Anterior cingulate cortex (tissue), 58 donors: ENCODE results near the gene HS1BP3.

Experiments
- DNase-seq, 58 donors: peaks; one replicate each; lab custom pipeline; 2025; lab: John Stamatoyannopoulos, UW

The HS1BP3 gene

GRCh38 chr2:20620696-20621365 lies 30.1 kb downstream of the HS1BP3 start:
- DNase-seq = no peak

DNA sequence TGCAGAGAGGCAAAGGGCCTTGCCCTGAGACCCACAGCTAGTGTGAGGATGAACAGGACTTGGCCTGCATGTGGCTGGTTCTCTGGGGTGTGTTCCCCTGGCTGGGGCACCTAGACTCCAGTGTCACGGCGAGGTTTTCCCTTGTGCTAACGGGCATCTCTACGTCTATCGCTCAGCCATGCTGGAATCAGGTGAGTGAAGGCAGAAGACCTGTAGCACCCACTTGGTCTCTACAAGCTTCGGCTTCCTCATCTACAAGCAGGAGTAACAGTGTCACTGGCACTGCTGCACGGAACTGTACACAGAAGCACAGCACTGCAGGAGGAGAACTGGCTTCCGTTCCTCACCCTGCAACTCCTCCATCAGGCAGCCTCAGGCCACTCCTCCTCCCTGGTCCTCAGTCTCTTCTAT lies 30.6 kb downstream of the HS1BP3 start:
- peak in 1 of 58 donors; percentile 25 for DNase-seq

DNA sequence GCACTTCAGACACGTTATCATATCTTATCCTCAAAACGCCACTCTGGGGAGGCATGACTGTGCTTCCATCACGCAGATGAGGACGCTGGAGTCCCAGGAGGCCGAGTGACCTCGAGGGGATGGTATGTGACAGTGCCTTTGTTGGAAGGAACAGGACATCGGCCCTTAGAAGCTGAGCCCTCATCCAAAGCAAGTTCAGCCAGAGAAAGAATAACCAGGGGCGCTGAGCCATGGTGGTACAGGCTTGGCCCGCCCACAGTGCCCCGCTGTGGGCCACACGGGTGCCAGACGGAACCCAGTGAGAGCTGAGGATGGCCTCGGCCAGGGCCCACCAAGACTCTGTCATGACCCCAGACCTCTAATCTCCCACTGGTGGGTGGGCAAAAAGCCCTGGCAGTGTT lies 31.3 kb downstream of the HS1BP3 start:
- DNase-seq = no peak

- no peak for DNase-seq
These were observed 31.9 kb downstream of the HS1BP3 start for GRCh38 chr2:20618886-20619521.

DNA sequence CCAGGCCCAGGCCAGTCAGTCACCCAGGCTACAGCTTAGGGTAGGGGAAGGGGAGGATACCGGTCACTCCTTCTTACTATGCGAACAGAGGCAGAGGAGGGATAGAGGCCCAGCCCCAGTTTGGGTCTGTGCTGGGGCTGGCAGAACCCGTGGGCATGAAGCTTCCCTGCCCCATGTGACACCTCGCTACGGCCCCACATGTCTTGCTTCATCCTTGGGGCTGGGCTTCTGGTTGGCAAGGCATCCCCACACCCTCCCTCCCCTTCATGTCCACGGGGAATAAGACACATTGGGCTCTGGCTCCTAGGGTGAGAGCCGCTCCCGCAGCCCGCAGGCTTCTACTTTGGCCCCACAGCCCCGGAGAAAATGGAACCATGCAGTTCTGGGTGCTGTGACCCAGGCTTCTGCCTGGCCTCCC lies 32.4 kb downstream of the HS1BP3 start:
- peak in 2 of 58 donors; percentile 36 to 69 for DNase-seq

GRCh38 chr2:20617892-20618467 lies 32.9 kb downstream of the HS1BP3 start:
- DNase-seq = peak; percentile 32 to 98 (median 90)

GRCh38 chr2:20617081-20617575 lies 33.8 kb downstream of the HS1BP3 start:
- DNase-seq = peak in 7 of 58 donors; percentile 29 to 38 (median 32)

- DNase-seq = no peak
These were observed 34.5 kb downstream of the HS1BP3 start for GRCh38 chr2:20616341-20616871.

DNA sequence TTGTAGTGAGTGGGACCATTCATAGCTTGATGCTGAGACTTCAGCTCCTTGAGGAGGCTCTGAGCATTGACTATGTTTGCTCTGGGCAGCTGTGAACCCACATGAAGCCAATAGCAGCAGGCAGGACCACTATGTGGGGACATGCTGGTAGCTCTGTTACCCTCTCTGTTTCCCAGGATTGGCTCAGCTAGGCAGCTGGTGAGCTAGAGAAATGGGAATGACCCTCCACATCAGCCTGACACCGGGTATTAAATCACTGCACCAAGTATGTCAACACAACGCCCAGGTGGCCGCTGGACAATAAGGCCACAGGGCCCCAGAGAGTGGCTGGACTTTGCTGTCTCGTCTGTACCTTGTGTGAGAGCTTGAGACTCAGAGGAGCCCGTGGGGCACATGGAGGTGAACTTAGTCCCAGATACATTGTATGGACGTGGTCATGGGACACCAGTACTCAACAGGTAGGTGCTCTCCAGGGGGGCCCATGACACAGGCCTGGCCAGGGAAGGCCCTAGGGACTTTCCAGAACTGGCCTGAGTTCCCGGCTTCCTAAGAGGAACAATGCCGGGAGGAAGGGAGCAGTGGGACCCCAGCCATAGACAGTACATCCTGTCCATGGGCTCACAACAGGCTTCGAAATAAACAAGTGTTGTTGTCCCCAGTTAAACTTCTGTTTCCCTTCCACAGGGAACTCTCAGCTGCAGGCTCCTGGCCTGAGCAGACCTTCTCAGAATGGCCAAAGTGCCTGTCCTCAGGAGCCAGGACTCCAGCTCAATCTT lies 35.2 kb downstream of the HS1BP3 start:
- DNase-seq = peak in 8 of 58 donors; percentile 9 to 57 (median 38)

DNA sequence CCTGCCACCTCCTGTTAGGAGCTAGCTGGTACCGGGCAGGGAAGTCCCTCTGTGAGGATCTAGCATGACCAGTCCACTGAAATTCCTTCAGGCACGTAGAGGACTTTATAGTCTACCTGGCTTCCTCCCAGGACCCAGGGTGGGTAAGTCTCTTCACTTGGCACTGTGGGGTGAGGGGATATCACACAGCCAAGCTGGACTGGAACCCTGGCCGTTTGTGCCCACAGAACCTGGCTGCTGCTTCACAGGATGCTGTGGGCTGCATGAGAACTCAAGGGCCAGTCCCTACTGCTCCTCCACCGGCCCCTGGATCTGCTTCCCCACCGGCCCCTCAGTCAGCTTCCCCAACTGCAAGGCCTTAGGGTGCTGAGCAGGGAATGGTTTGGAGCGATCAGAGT lies 35.8 kb downstream of the HS1BP3 start:
- DNase-seq = no peak

DNA sequence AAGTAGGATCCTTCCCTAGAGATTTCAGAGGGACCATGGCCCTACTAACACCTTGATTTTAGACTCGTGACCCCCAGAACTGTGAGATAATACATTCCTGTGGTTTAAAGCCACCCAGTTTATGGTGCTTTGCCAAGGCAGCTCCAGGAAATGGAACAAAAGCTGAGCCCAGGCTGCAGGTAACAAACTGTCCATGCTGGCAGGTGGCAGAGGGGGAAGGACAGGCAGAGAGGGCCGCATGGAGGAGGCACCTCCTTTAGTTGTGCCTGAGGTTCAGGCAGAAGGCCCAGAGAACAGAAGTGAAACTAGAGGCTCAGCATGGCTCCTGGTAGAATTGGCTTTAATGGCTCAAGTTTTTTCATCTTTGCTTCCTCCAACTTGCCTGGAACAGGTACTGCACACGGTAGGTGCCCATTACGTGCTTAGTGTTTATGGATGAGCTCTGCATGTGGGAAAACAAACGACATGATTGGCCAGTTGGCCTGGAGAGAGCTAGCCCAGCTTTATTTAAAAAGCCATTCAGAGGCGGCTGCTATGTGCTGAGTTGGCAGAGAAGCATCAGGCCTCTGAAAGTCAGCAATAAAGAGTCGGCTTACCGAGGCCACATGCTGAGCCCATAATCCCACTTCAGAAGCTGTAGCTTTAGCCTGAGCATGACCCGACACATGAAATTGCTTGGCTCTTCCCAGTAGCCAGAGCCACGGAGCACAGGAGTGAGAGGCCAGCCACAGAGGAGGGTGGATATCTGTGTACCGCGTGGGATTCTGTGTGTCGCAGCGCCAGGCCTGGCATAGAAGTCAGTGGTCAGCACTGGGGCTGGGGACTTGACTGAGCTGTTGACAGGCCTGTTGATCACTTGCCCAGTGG lies 36.5 kb downstream of the HS1BP3 start:
- DNase-seq = peak in 19 of 58 donors; percentile 25 to 60 (median 40)

GRCh38 chr2:20612925-20613916 lies 37.7 kb downstream of the HS1BP3 start:
- DNase-seq = no peak

- DNase-seq = no peak
These were observed 39.0 kb downstream of the HS1BP3 start for GRCh38 chr2:20611844-20612356.

GRCh38 chr2:20611077-20611843 lies 39.6 kb downstream of the HS1BP3 start:
- no peak for DNase-seq

DNA sequence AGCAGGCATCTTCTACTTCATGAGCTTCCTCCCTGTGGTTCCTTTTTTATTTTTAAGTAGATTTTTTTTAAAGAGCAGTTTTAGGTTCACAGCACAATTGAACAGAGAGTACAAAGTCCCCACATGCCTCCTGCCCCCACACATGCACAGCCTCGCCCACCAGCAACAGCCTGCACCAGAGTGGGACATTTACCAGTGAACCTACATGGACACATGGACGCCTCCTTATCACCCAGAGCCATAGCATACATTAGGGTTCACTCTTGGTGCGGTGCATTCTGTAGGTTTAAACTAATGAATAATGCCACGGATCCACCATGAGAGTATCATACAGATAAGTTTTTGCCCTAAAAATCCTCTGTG lies 40.9 kb downstream of the HS1BP3 start:
- DNase-seq = no peak

DNA sequence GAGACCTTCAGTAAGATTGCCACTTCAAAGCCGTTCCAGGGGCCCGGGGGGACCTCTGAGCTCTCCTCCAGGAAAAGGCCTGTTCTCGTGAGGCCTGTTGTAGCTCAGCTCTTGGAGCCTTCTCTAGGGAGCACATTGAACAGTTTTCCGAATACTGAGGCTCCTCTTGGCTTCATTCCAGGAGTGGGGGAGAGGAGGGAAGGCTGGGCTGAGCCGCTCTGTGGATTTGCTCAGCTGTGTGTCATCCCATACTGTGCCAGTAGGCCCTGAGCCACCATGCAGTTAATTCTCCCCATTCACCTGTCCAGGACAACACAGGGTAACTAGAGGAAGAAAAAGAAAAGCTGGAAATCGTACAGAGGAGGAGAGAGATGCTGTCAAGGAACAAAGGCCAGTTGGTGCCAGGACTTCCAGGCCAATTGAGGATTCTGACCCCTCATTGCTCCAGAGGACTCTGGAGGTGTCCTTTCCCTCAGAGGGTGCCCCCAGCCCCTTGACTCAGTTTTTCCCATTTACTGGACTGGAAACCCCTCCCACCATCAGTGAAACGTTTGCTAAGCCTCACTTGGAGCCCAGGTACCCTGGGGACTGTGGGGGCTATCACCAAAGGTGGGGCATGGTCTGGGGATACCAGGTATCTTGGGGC lies 41.4 kb downstream of the HS1BP3 start:
- DNase-seq = peak in 14 of 58 donors; percentile 24 to 66 (median 38)
